HEK293 (cell line): ENCODE data around the gene IFNLR1.

Experiments
- CTCF ChIA-PET: fragments of 350-600 bp; formaldehyde crosslinking; extraction: SDS; loops from one replicate; lab custom pipeline; 2021; ENCODE audit warnings: antibody characterized with exemption; lab: Yijun Ruan, JAX
- POLR2A ChIA-PET: fragments of 300-600 bp; formaldehyde crosslinking; extraction: SDS; loops from one replicate; lab custom pipeline; 2020; ENCODE audit warnings: antibody characterized with exemption, inconsistent platforms; lab: Yijun Ruan, JAX
- H3K27ac ChIP-seq: fragments of 200-500 bp; sonication (Bioruptor generic); 2 replicates; pipeline ENCODE4 v1.5.1; 2014; ENCODE audit warnings: low read depth, low read length, control low read depth, inconsistent platforms; ENCODE audit errors: extremely low read depth
- H3K36me3 ChIP-seq, 2 experiments: fragments of 200-500 bp in 1 of 2; sonication (Bioruptor generic) in 1 of 2; 1 replicate in 1 of 2; 2 replicates in 1 of 2; pipeline ENCODE4 v1.5.1; 2014 to 2017; ENCODE audit warnings: inconsistent platforms in 2 of 2, low read length in 2 of 2; ENCODE audit not compliant: control insufficient read depth in 2 of 2, insufficient read depth in 1 of 2
- H3K4me1 ChIP-seq: fragments of 200-500 bp; sonication (Bioruptor generic); 2 replicates; pipeline ENCODE4 v1.5.1; 2014; ENCODE audit warnings: mild to moderate bottlenecking, low read length, inconsistent platforms; ENCODE audit not compliant: control insufficient read depth, insufficient read depth
- H3K4me3 ChIP-seq: 2 replicates; pipeline ENCODE4 v1.5.1; 2011; ENCODE audit warnings: low read depth, mild to moderate bottlenecking, control low read depth, low read length, moderate library complexity
- H3K9me3 ChIP-seq: fragments of 200-500 bp; sonication (Bioruptor generic); 2 replicates; pipeline ENCODE4 v1.5.1; 2014; ENCODE audit warnings: low read depth, low read length, inconsistent platforms; ENCODE audit not compliant: control insufficient read depth, insufficient read depth
- EGR2 ChIP-seq: fragments of 450-650 bp; formaldehyde crosslinking; IDR thresholded peaks from 2 replicates; pipeline ENCODE4 v1.5.1; 2016; ENCODE audit warnings: low read depth, missing biosample characterization, missing genetic modification characterization
- MZF1 ChIP-seq: fragments of 450-650 bp; formaldehyde crosslinking; IDR thresholded peaks from 2 replicates; pipeline ENCODE4 v1.5.1; 2017; ENCODE audit warnings: missing biosample characterization, missing genetic modification characterization, borderline replicate concordance
- OSR2 ChIP-seq: fragments of 450-650 bp; formaldehyde crosslinking; IDR thresholded peaks from 2 replicates; pipeline ENCODE4 v1.5.1; 2016; ENCODE audit warnings: missing biosample characterization, missing genetic modification characterization
- OVOL3 ChIP-seq: fragments of 450-650 bp; formaldehyde crosslinking; IDR thresholded peaks from 2 replicates; pipeline ENCODE4 v1.5.1; 2016; ENCODE audit warnings: missing biosample characterization, missing genetic modification characterization
- SP7 ChIP-seq: fragments of 450-650 bp; formaldehyde crosslinking; IDR thresholded peaks from 2 replicates; pipeline ENCODE4 v1.5.1; 2016; ENCODE audit warnings: missing biosample characterization, missing genetic modification characterization
- ZBTB1 ChIP-seq: fragments of 450-650 bp; formaldehyde crosslinking; IDR thresholded peaks from 2 replicates; pipeline ENCODE4 v1.5.1; 2016; ENCODE audit warnings: missing biosample characterization, missing genetic modification characterization
- ZIC2 ChIP-seq: fragments of 450-650 bp; formaldehyde crosslinking; IDR thresholded peaks from 2 replicates; pipeline ENCODE4 v1.5.1; 2016; ENCODE audit warnings: missing biosample characterization, missing genetic modification characterization
- ZNF114 ChIP-seq: fragments of 450-650 bp; formaldehyde crosslinking; IDR thresholded peaks from 2 replicates; pipeline ENCODE4 v1.5.0; 2017; ENCODE audit warnings: missing biosample characterization, missing genetic modification characterization
- ZNF140 ChIP-seq: fragments of 450-650 bp; formaldehyde crosslinking; IDR thresholded peaks from 2 replicates; pipeline ENCODE4 v1.5.1; 2016; ENCODE audit warnings: missing biosample characterization, missing genetic modification characterization
- ZNF23 ChIP-seq: fragments of 450-650 bp; formaldehyde crosslinking; IDR thresholded peaks from 2 replicates; pipeline ENCODE4 v1.5.1; 2016; ENCODE audit warnings: missing biosample characterization, missing genetic modification characterization, borderline replicate concordance
- ZNF274 ChIP-seq, 2 experiments: fragments of 200-500 bp in 1 of 2; fragments of 450-650 bp in 1 of 2; sonication (Bioruptor generic) in 1 of 2; formaldehyde crosslinking in 1 of 2; IDR thresholded peaks; 2 replicates each; pipeline versions ENCODE4 v1.5.1 to v1.6.1; 2014 to 2016; ENCODE audit warnings: borderline replicate concordance in 1 of 2, inconsistent platforms in 1 of 2, low read length in 1 of 2, missing biosample characterization in 1 of 2, missing genetic modification characterization in 1 of 2
- ZNF354C ChIP-seq: fragments of 450-650 bp; formaldehyde crosslinking; IDR thresholded peaks from 2 replicates; pipeline ENCODE4 v1.5.1; 2016; ENCODE audit warnings: missing biosample characterization, missing genetic modification characterization, low read depth, borderline replicate concordance
- ZNF366 ChIP-seq: fragments of 450-650 bp; formaldehyde crosslinking; conservative IDR thresholded peaks from 2 replicates; pipeline ENCODE4 v1.5.1; 2016; ENCODE audit warnings: missing biosample characterization, missing genetic modification characterization
- ZNF544 ChIP-seq: fragments of 450-650 bp; formaldehyde crosslinking; IDR thresholded peaks from 2 replicates; pipeline ENCODE4 v1.5.0; 2017; ENCODE audit warnings: missing biosample characterization, missing genetic modification characterization
- ZNF776 ChIP-seq: fragments of 450-650 bp; formaldehyde crosslinking; IDR thresholded peaks from 2 replicates; pipeline ENCODE4 v1.5.0; 2017; ENCODE audit warnings: missing biosample characterization, missing genetic modification characterization, borderline replicate concordance
- ZNF785 ChIP-seq: fragments of 450-650 bp; formaldehyde crosslinking; IDR thresholded peaks from 2 replicates; pipeline ENCODE4 v1.5.1; 2016; ENCODE audit warnings: missing biosample characterization, missing genetic modification characterization
- ZNF830 ChIP-seq: fragments of 450-650 bp; IDR thresholded peaks from 2 replicates; pipeline ENCODE4 v1.5.0; 2018; ENCODE audit warnings: missing biosample characterization, missing genetic modification characterization, low read depth, mild to moderate bottlenecking, moderate library complexity
- TF ChIP-seq, protein P1 (sequence below): fragments of 450-650 bp; formaldehyde crosslinking; IDR thresholded peaks from 2 replicates; pipeline ENCODE4 v1.5.1; 2016; ENCODE audit warnings: missing biosample characterization, missing genetic modification characterization
- TF ChIP-seq, protein P2 (sequence below): fragments of 450-650 bp; IDR thresholded peaks from 2 replicates; pipeline ENCODE4 v1.5.1; 2018; ENCODE audit warnings: missing biosample characterization, missing genetic modification characterization
- TF ChIP-seq, protein P3 (sequence below): fragments of 450-650 bp; formaldehyde crosslinking; IDR thresholded peaks from 2 replicates; pipeline ENCODE4 v1.5.1; 2016; ENCODE audit warnings: missing biosample characterization, missing genetic modification characterization, low read depth
- TF ChIP-seq, protein P4 (sequence below): fragments of 450-650 bp; formaldehyde crosslinking; IDR thresholded peaks from 2 replicates; pipeline ENCODE4 v1.5.1; 2016; ENCODE audit warnings: missing biosample characterization, missing genetic modification characterization

Gene IFNLR1

DNA sequence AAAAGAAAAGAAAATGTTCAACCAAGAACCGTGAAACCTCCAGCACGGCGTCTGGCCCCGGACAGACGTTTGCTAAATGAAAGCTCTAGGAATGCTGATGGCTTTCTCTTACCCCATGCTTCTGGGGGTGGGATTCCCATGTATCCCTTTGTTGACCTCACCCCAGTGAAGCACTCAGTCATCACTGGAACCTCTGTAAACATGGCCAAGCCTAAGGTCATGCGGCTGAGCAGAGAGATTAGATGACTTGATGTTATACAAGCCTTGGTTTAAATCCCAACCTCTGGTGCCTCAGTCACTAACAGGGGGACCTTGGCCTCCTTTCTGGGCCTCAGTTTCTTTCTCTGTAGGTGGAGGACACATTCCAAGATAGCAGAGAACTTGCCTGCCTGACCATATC is 72.3 kb downstream of the IFNLR1 start:
- TF ChIP-seq, protein P1, sequence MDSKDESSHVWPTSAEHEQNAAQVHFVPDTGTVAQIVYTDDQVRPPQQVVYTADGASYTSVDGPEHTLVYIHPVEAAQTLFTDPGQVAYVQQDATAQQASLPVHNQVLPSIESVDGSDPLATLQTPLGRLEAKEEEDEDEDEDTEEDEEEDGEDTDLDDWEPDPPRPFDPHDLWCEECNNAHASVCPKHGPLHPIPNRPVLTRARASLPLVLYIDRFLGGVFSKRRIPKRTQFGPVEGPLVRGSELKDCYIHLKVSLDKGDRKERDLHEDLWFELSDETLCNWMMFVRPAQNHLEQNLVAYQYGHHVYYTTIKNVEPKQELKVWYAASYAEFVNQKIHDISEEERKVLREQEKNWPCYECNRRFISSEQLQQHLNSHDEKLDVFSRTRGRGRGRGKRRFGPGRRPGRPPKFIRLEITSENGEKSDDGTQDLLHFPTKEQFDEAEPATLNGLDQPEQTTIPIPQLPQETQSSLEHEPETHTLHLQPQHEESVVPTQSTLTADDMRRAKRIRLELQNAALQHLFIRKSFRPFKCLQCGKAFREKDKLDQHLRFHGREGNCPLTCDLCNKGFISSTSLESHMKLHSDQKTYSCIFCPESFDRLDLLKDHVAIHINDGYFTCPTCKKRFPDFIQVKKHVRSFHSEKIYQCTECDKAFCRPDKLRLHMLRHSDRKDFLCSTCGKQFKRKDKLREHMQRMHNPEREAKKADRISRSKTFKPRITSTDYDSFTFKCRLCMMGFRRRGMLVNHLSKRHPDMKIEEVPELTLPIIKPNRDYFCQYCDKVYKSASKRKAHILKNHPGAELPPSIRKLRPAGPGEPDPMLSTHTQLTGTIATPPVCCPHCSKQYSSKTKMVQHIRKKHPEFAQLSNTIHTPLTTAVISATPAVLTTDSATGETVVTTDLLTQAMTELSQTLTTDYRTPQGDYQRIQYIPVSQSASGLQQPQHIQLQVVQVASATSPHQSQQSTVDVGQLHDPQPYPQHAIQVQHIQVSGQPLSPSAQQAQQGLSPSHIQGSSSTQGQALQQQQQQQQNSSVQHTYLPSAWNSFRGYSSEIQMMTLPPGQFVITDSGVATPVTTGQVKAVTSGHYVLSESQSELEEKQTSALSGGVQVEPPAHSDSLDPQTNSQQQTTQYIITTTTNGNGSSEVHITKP (tag by site-specific recombination), result no peak
- TF ChIP-seq EGR2 (tag by site-specific recombination) (no peak), ZNF785 (tag by site-specific recombination) (no peak), ZBTB1 (tag by site-specific recombination) (no peak), MZF1 (no peak), ZNF544 (no peak), OSR2 (tag by site-specific recombination) (no peak), ZIC2 (tag by site-specific recombination) (no peak), ZNF23 (tag by site-specific recombination) (no peak)
- TF ChIP-seq, protein P2, sequence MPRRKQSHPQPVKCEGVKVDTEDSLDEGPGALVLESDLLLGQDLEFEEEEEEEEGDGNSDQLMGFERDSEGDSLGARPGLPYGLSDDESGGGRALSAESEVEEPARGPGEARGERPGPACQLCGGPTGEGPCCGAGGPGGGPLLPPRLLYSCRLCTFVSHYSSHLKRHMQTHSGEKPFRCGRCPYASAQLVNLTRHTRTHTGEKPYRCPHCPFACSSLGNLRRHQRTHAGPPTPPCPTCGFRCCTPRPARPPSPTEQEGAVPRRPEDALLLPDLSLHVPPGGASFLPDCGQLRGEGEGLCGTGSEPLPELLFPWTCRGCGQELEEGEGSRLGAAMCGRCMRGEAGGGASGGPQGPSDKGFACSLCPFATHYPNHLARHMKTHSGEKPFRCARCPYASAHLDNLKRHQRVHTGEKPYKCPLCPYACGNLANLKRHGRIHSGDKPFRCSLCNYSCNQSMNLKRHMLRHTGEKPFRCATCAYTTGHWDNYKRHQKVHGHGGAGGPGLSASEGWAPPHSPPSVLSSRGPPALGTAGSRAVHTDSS (tag by site-specific recombination), result no peak
- TF ChIP-seq, protein P3, sequence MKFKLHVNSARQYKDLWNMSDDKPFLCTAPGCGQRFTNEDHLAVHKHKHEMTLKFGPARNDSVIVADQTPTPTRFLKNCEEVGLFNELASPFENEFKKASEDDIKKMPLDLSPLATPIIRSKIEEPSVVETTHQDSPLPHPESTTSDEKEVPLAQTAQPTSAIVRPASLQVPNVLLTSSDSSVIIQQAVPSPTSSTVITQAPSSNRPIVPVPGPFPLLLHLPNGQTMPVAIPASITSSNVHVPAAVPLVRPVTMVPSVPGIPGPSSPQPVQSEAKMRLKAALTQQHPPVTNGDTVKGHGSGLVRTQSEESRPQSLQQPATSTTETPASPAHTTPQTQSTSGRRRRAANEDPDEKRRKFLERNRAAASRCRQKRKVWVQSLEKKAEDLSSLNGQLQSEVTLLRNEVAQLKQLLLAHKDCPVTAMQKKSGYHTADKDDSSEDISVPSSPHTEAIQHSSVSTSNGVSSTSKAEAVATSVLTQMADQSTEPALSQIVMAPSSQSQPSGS, result no peak
- TF ChIP-seq, protein P4, sequence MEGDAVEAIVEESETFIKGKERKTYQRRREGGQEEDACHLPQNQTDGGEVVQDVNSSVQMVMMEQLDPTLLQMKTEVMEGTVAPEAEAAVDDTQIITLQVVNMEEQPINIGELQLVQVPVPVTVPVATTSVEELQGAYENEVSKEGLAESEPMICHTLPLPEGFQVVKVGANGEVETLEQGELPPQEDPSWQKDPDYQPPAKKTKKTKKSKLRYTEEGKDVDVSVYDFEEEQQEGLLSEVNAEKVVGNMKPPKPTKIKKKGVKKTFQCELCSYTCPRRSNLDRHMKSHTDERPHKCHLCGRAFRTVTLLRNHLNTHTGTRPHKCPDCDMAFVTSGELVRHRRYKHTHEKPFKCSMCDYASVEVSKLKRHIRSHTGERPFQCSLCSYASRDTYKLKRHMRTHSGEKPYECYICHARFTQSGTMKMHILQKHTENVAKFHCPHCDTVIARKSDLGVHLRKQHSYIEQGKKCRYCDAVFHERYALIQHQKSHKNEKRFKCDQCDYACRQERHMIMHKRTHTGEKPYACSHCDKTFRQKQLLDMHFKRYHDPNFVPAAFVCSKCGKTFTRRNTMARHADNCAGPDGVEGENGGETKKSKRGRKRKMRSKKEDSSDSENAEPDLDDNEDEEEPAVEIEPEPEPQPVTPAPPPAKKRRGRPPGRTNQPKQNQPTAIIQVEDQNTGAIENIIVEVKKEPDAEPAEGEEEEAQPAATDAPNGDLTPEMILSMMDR, result no peak
- Histone ChIP-seq H3K36me3 (no peaks in the 10 kb centered on the region), H3K27ac (no peak overlapping the region), H3K4me1 (no peaks in the 10 kb centered on the region), H3K4me3 (no peak overlapping the region), H3K9me3 (no peaks in the 10 kb centered on the region)
- POLR2A ChIA-PET, result no interaction called here
- CTCF ChIA-PET, result interaction anchor here (0.6 to 0.8 kb wide), 4 partner anchors 35 to 712 kb away, joined by 3 to 5 read pairs (median 4); no protein-coding TSS in a partner anchor

DNA sequence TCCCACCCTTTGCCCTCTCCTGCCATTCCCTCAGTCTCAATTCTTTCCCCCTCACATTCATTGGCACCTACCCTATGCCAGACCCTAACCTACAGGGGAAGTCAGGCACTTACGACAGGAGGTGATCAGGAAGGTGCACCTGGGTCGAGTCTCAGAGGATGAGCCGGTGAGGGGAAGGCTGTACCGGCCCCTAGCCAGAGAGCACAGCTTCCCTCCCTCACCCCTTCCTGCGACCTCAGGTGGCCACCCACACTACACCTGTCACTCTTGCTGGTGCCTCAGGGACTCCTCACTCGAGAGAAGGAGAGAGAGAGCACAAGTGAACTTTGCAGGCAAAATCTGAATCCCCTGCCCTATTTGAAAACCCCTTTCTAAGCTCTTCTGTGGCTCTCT is 73.5 kb downstream of the IFNLR1 start:
- H3K4me1 ChIP-seq, result no peaks in the 10 kb centered on the region
- POLR2A ChIA-PET, result no interaction called here
- no peaks in the 10 kb centered on the region for H3K36me3 ChIP-seq
- CTCF ChIA-PET, result interaction anchor here (1.3 kb wide), 1 partner anchor 37 kb away, joined by 8 read pairs; no protein-coding TSS in a partner anchor
- no peaks in the 10 kb centered on the region for H3K9me3 ChIP-seq
- TF ChIP-seq SP7 (tag by site-specific recombination) (no peak), OVOL3 (tag by site-specific recombination) (no peak), ZNF114 (no peak), ZNF274 (IDR thresholded peaks at IDR 0.05; ENCODE audit: low read length) (no peak), ZNF274 (tag by site-specific recombination; IDR thresholded peaks at IDR 0.05; ENCODE audit: borderline replicate concordance) (no peak), OSR2 (tag by site-specific recombination) (no peak), ZNF776 (tag by site-specific recombination) (no peak), ZNF830 (tag by site-specific recombination) (no peak), ZNF354C (tag by site-specific recombination) (no peak), ZNF366 (no peak), ZNF140 (tag by site-specific recombination) (no peak)
- TF ChIP-seq, protein P1 (tag by site-specific recombination), result no peak
- TF ChIP-seq, protein P2 (tag by site-specific recombination), result no peak
- H3K27ac ChIP-seq, result no peak overlapping the region
- no peak overlapping the region for H3K4me3 ChIP-seq
